HG03175 (cell line): Measurements from ENCODE around the gene TSPAN5.
"Not testable (repeated sequence)": the region's sequence is repeated elsewhere in the genome, so short reads cannot be mapped to it uniquely, and the experiment has no call there.

Source experiments
- ATAC-seq: cut with Tn5 transposase; IDR thresholded peaks from one replicate; pipeline ENCODE4 v1.9.1; 2021; ENCODE audit warnings: mild to moderate bottlenecking, moderate library complexity; ENCODE audit not compliant: unreplicated experiment

The TSPAN5 gene

GRCh38 chr4:98504091-98504490 is 154.3 kb downstream of the TSPAN5 start:
- ATAC-seq, result no peak

GRCh38 chr4:98503676-98504075 is 154.7 kb downstream of the TSPAN5 start:
- ATAC-seq, result no peak

GRCh38 chr4:98502624-98503023 is 155.8 kb downstream of the TSPAN5 start:
- no peak for ATAC-seq

- no peak for ATAC-seq
Measured at GRCh38 chr4:98502031-98502430, 156.4 kb downstream of the TSPAN5 start.

GRCh38 chr4:98501383-98501782 is 157.0 kb downstream of the TSPAN5 start:
- no peak for ATAC-seq

GRCh38 chr4:98498774-98499173 is 159.6 kb downstream of the TSPAN5 start:
- ATAC-seq, result no peak

GRCh38 chr4:98496152-98496845 is 162.1 kb downstream of the TSPAN5 start:
- ATAC-seq, result no peak

- peak; percentile 81 for ATAC-seq
Measured at GRCh38 chr4:98493296-98493695, 165.1 kb downstream of the TSPAN5 start.

- no peak for ATAC-seq
Measured at GRCh38 chr4:98491899-98492559, 166.4 kb downstream of the TSPAN5 start.

- no peak for ATAC-seq
Measured at GRCh38 chr4:98490251-98490650, 168.2 kb downstream of the TSPAN5 start.

- ATAC-seq, result no peak
Measured at GRCh38 chr4:98485816-98486345, 172.5 kb downstream of the TSPAN5 start.

- ATAC-seq, result no peak
Measured at GRCh38 chr4:98484031-98484430, 174.4 kb downstream of the TSPAN5 start.

GRCh38 chr4:98482847-98483806 is 175.3 kb downstream of the TSPAN5 start:
- ATAC-seq, result peak; percentile 84

GRCh38 chr4:98482503-98482846 is 175.9 kb downstream of the TSPAN5 start:
- peak; percentile 30 for ATAC-seq

- ATAC-seq, result no peak
Measured at GRCh38 chr4:98481167-98481566, 177.2 kb downstream of the TSPAN5 start.

- no peak for ATAC-seq
Measured at GRCh38 chr4:98480535-98480934, 177.9 kb downstream of the TSPAN5 start.

GRCh38 chr4:98479590-98479989 is 178.8 kb downstream of the TSPAN5 start:
- ATAC-seq, result not testable (repeated sequence)

GRCh38 chr4:98476891-98477290 is 181.5 kb downstream of the TSPAN5 start:
- no peak for ATAC-seq

- no peak for ATAC-seq
Measured at GRCh38 chr4:98474408-98474844, 184.0 kb downstream of the TSPAN5 start.

GRCh38 chr4:98473046-98473445 is 185.4 kb downstream of the TSPAN5 start:
- no peak for ATAC-seq

GRCh38 chr4:98470831-98471230 is 187.6 kb downstream of the TSPAN5 start:
- no peak for ATAC-seq
